Cerebellar nuclear complex (tissue), 1 donor: ENCODE data around the gene MAPK8IP2.
"Not testable (repeated sequence)": the region's sequence is repeated elsewhere in the genome, so short reads cannot be mapped to it uniquely, and the experiment has no call there.

Source experiments
- DNase-seq, 2 experiments: peaks; one replicate each; lab custom pipeline; 2025; lab: John Stamatoyannopoulos, UW

Gene MAPK8IP2

DNA sequence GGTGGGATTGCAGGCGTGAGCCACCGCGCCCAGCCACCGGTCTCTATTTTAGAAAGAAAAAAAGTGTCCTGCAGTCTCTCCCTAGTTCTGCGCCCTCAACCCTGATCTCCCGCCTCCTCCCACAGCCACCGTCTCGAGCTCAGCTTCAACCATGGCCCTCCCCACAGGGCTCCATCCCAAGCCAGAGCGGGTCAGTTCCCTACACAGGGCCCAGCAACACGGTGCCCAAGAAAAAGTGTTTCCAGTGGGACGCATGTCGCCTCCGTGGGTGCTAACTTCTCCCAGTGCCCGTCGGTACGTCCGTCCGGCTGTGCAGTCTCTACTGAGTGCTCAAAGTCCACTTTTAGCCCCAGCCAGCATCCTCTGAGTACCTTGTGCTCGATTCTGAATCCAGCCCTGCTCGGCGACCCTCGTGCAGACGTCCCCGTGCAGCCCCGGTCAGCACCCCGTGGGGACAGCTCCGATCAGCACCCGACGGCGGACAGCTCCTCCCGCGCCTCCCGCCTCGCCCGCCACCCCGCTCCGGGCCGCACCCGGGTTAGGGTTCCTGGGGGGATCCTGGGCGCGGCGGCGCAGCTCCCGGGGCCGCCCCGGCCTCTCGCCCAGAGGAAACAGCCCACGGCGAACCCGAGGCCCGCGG is 657 bp upstream of the MAPK8IP2 start:
- DNase-seq, result no peak

DNA sequence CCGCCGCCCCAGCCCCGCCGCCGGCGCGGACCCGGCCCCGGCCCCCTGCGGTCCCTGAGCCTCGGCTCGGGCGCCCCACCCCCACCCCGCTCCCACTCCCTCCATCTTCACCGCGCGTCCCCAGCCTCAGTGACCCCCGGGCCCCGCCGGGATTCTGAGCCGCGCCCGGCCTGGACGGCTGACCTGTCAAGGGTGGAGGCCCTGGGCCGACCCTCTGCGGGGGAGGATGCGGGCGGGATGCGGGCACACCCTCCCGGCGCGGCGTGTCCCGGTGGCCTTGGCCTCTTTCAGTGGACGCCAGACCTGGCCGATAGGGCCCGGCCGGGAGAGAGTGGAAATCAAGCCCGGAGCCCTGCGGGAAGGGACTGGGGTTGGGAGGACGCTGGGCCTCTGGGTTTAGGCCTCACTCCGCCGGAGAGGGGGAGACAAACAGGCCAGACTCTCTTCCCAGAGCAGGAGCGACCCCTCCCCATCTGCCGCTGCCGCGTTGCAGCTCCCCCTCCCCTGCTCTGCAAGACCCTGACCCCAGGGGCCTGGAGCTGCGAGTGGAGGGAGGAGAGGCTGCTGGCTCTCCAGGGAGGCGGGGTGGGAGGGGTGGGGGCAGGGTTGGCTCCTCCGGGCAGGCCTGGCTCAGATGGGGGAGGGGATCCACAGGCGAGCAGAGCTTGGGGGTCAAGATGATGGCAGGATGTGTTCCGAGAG is 525 bp downstream of the MAPK8IP2 start:
- no peak for DNase-seq

DNA sequence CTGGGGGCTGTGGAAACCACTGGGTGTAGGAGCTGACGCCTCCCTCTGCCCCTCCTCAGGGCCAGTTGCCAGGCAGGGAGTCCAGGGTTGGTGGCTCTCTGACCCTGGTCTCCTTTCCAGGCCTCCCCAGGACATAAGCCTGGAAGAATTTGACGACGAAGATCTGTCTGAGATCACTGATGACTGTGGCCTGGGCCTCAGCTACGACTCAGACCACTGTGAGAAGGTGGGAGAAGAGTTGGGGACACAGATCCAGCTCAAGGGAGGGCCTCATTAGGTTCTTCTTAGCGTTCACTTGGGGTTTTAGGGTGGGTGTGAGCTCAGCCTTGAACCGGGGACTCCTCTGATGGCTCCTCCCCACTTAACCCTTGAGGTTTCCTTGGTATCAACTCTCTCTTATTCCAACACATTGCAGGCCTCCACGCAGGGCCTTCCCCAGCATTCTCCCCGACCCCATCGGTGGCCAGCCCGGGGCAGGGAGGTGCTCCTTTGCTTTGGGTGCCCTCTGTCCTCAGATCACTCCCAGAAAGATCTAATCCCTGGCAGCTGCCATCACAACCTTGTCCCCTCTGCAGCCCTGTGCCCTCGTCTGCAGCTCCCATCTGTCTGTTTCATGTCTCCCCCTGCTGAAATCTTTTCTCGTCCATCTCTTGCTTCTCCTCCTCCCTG is 1.2 kb downstream of the MAPK8IP2 start:
- no peak for DNase-seq

DNA sequence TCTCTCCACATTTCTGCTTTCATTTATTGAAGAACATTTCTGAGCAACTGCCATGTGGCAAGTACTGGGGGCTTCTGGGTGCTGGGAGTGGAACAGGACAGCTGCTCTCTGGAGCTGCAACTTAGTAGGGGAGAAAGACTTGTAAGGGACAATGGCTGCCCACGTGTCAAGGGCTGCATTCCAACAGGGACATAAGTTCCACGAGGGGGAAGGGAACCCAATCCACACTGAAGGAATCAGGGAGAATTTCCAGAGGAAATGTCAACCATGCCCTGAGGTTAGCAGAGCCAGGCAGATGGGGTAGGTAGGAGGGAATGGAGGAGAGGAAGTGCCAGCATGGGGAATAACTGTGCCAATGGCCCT is 1.7 kb downstream of the MAPK8IP2 start:
- no peak for DNase-seq

DNA sequence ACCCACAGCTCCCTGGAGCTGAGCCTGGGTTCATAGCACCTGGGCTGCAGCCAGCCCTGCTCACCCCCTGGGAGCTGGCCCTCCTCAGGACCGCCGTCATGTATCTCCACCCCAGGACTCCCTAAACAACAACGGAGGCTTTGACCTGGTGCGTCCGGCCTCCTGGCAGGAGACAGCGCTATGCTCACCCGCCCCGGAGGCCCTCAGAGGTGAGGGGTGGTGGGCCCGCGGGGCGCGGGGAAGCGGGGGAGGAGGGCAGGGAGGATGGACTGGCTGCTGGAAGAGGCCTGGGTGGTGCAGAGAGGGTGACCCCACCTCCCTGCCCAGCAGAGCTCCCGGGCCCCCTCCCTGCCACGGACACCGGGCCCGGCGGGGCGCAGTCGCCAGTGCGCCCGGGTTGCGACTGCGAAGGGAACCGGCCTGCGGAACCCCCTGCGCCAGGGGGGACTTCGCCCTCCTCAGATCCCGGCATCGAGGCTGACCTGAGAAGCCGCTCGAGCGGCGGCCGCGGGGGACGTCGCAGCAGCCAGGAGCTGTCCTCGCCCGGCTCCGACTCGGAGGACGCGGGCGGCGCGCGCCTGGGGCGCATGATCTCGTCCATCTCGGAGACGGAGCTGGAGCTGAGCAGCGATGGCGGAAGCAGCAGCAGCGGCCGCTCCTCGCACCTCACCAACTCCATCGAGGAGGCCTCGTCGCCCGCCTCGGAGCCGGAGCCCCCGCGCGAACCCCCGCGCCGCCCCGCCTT is 3.1 kb downstream of the MAPK8IP2 start:
- no peak for DNase-seq

DNA sequence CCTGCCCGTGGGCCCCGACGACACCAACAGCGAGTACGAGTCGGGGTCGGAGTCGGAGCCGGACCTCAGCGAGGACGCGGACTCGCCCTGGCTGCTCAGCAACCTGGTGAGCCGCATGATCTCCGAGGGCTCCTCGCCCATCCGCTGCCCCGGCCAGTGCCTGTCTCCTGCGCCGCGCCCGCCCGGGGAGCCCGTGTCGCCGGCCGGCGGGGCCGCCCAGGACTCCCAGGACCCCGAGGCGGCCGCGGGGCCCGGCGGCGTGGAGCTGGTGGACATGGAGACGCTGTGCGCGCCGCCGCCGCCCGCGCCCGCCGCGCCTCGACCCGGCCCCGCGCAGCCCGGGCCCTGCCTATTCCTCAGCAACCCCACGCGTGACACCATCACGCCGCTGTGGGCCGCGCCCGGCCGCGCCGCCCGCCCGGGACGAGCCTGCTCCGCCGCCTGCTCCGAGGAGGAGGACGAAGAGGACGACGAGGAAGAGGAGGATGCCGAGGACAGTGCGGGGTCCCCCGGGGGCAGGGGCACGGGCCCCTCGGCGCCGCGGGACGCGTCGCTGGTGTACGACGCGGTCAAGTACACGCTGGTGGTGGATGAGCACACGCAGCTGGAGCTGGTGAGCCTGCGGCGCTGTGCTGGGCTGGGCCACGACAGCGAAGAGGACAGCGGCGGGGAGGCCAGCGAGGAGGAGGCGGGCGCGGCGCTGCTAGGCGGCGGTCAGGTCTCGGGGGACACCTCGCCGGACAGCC is 3.8 kb downstream of the MAPK8IP2 start:
- DNase-seq, result no peak

DNA sequence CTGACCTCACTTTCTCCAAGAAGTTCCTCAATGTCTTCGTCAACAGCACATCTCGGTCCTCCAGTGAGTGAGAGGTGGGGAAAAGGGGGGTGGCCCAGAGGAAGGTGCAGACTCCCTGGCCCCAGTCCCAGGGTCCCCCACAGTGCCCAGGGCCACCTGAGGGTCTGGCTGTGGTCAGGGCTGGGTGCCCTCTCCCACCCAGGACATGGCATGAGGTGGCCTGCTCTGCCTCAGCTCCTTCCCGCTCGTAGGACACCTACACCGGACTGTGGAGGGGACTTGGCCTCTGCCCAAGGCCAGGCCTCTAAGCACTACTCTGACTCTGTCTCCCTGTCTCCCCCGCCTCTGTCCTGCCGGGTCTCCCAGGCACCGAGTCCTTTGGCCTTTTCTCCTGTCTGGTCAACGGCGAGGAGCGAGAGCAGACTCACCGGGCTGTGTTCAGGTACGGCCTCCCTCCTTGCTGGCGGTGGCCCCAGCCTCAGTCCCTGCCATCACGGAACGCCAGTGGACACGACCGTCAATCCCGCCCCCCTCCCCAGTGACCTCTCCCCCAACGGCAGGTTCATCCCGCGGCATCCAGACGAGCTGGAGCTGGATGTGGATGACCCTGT is 4.5 kb downstream of the MAPK8IP2 start:
- DNase-seq, result no peak

DNA sequence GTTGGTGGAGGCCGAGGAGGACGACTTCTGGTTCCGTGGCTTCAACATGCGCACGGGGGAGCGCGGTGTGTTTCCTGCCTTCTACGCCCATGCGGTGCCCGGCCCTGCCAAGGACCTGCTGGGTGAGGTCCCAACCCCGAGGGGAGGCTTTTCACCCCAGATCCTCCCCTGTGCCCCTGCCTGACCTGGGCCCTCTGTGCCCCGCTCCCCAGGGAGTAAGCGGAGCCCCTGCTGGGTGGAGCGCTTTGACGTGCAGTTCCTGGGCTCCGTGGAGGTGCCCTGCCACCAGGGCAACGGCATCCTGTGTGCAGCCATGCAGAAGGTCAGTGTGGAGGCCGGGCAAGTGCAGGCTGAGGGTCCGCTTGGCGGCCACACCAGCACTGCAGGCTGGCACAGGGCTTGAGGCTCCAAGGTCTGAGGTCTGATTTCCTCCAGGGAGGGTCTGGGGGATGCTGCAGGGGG is 5.1 kb downstream of the MAPK8IP2 start:
- DNase-seq, result no peak

DNA sequence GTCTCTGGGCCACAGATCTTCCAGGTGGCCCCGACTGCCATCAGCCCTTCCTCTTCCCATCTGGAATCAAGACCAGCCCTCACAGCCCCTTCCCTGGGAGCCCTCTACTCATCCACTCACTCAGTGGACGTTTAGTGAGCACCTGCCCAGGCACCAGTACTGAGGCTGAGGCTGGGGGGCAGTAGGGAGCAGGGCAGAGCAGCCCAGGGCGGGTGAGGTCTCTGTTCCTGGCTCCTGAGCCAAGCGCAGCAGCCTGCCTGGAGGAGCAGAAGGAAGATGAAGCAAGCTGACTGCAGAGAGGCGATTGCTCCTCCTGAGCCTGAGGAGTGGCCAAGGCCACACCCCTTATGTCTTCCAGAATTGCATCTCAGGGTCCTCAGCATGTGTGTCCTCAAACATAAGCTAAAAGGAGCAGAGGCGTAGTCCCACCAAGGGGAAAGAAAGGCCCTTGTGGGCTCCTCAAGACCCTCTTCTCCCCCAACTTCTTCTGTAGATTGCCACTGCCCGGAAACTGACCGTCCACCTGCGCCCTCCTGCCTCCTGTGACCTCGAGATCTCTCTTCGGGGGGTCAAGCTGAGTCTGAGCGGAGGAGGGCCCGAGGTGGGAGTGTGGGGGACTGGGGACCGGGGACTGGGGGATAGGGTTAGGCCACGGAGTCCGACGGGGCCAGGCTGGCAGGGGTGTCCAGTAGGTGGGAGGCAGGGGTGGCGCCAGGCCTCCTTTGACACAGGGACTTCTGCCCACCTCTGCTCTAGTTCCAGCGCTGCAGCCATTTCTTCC is 5.8 kb downstream of the MAPK8IP2 start:
- no peak for DNase-seq

DNA sequence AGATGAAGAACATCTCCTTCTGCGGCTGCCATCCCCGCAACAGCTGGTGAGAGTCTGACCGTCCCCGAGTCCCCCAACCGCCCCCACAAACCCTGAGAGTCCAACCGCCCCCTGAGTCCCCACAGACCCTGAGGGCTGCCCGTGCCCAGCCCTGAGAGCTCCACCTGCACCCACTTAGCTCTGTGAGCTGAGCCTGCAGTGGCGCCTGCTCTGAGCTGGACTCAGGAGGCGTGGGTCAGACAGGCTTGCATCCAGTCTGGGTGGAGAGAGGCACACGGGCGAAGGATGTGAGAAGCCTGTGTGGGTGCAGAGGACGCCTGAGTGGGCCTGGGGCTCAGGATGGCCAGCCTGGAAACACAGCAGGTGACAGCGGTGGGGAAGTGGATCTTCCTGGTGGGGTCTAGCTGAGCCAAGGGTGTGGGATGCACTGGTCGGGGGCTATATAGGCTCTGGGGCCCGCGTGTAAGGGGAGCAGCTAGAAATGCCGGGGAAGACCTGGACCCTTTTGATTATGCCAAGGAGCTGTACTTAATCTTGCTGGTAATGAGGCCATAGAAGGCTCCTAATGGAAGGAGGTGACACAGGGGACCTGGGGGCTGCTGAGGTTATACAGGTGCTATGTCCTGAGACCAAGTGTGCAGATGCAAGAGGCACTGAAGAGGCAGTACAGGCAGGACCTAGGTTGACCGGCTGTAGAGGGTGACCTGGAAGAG is 6.5 kb downstream of the MAPK8IP2 start:
- DNase-seq, result no peak

DNA sequence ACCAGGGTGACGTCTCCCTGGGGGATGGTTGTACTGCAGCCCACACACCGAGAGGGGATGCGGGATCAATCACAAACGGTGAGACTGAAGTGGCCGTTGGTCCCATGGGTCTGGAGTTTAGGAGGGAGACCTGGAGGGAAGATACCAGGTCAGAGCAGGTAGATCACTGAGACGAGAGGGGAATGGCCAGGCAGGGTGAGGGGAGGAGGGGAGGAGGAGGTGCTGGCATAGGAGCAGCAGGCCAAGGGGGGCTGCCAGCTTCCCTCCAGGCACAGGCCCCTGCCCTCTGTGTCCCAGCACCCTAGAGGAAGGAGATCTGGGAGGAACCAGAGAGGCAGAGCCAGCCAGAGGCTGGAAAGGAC is 7.0 kb downstream of the MAPK8IP2 start:
- DNase-seq, result no peak

DNA sequence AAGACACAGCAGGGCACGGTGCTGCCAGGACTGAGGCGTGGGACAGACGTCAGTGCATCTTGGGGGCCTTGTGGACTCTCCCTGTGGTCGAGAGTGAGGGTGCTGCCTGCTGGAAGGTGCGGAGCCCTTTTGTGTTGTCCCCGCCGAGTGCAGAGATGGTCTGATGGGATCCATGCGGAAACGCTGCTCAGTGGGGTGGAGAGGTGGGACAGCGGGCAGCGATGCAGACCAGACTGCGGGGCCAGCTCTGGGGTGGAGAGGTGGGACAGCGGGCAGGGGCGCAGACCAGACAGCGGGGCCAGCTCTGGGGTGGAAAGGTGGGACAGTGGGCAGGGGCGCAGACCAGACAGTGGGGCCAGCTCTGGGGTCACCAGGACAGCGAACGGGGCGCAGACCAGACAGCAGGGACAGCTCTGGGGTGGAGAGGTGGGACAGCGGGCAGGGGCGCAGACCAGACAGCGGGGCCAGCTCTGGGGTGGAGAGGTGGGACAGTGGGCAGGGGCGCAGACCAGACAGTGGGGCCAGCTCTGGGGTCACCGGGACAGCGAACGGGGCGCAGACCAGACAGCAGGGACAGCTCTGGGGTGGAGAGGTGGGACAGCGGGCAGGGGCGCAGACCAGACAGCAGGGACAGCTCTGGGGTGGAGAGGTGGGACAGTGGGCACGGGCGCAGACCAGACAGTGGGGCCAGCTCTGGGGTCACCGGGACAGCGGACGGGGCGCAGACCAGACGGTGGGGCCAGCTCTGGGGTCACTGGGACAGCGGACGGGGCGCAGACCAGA is 7.7 kb downstream of the MAPK8IP2 start:
- DNase-seq, result not testable (repeated sequence)

DNA sequence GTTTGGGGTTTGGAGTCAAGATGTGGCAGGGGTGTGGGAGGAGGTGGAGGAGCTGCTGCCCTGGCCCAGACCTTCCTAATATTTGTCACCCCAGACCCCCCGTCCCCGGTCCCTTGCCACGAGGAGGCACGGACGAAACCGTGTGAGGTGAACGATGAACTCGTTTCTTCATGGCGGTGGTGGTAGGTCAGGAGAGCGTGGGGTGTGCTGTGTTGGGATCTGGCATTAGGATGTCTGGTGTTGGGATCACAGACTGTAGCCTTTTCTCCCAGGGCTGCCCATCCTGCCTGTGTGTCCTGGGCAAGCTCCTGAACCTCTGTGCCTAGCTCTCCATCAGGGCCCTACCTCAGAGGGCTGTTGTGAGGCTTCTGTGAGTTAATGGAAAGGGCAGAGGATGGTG is 8.4 kb downstream of the MAPK8IP2 start:
- DNase-seq, result no peak

DNA sequence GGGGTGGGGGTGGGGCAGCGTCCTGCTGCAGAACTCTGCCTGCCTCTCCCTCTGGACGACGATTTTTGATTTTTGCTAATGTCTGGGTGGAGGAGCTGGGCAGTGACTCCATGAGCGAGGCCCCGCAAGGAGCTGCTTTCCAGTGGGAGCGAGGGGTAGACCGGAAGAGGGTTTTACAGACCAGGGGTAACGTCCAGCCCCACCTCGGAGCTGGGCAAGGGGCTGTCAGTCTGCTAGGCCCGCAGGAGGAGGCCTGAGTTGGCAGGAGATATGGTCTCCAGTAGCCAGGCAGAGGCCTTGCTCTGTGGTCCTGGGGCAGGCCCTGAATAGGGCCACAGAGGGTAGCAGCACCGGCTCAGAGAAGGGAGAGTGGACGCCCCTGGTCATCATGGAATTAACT is 9.0 kb downstream of the MAPK8IP2 start:
- DNase-seq, result no peak

DNA sequence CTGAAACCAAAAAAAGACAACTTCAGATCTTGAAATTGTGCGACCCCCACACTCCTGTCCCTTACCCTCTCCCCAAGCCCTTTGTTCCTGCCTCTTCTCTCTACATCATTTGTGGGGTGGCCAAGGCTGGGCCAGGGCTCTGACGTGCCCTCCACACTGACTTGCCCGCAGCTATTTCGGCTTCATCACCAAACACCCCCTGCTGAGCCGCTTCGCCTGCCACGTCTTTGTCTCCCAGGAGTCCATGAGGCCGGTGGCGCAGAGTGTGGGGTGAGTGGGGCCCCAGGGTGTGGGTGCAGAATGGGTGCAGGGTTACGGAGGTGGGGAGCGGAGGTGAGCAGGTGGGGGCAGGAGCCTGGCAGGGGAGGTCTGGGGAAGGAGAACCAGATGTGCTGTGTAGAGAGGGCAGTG is 9.5 kb downstream of the MAPK8IP2 start:
- DNase-seq, result no peak

DNA sequence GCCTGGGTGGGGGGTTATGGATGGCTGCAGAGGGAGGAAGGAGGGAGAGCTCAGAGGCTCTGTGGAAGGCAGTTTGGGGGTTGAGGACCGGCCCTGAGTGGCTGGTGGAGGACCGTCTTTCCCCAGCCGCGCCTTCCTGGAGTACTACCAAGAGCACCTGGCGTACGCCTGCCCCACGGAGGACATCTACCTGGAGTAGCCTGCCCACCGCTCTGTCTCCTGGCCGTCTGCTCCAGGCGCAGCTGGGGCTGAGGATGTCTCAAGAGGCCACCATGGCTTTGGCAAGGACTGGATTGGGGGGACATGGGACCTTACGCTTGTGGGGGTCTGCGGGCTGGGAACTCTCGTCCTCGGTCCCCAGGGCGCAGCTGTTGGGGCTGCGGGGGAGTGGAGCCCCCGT is 10.0 kb downstream of the MAPK8IP2 start:
- no peak for DNase-seq

DNA sequence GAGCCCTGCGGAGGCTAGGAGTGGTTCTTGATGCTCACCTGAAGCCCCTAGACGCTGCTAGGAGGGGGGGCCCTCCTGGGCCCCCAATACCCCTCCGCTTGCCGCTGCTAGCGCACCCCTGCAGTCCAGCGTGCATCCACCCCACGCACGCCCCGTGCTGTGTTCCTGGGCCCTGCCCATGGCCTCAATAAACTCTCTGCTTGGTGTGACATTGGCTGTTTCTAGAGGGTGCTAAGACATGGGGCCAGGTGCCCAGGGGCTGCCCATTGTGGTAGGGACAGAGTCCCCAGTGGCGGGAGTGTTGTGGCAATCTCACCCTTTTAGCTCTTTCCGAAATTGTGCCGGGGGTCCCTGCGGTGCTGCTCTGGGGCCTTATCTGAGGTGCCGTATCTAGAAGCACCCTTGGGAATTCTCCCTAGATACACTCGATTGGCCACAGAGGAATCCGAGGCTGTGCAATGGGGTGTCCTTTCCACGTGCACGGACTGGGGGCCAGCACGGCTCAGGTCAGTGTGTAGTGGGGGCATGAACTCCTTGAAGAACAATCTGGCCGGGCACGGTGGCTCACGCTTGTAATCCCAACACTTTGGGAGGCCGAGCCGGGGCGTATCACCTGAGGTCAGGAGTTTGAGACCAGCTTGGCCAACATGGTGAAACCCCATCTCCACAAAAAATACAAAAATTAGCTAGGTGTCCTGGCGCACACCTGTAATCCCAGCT is 10.9 kb downstream of the MAPK8IP2 start:
- DNase-seq, result no peak

DNA sequence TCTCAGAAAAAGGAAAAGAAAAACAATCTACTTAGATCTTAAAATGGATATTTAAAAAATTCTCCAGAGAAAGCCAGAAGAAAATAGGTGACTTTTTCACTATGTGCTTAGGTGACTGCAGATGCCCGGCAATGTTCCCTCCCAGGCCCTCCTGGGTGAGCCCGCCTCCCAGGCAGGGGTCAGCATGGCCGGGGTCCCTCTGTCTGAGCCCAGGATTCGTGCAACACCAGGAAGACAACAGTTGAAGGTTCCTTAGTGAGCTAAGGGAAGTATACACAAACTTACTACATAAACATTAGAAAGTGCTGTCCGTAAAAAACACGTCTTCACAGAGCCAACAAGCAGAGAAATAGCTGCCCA is 11.6 kb downstream of the MAPK8IP2 start:
- DNase-seq, result no peak
